Small intestine (tissue), 7 donors: ENCODE measurements around the gene ZNF79. TPM values are rescaled to one million over a fixed set of nuclear protein-coding genes. Genes with fewer than 3 reads are reported as not detected.
"Not testable (repeated sequence)": the region's sequence is repeated elsewhere in the genome, so short reads cannot be mapped to it uniquely, and the experiment has no call there.

ENCODE experiments used
- DNase-seq, 2 donors: peaks; one replicate each; pipeline versions ENCODE4 v3.0.0 to v3.0.0-alpha.2; 2013
- FAIRE-seq: peaks from 2 replicates; lab custom pipeline; 2012; peaks lifted over from hg19 to GRCh38; lab: Jason Lieb, UNC
- H3K27ac ChIP-seq, 3 donors: one replicate each; pipeline ENCODE4 v1.5.1; 2013; ENCODE audit warnings: low read length in 2 of 3, mild to moderate bottlenecking in 2 of 3, control low read depth in 1 of 3, inconsistent platforms in 1 of 3, low read depth in 1 of 3, moderate library complexity in 1 of 3
- H3K27me3 ChIP-seq, 3 donors: one replicate each; pipeline ENCODE4 v1.6.1; 2013; ENCODE audit warnings: low read length in 3 of 3, inconsistent platforms in 1 of 3; ENCODE audit not compliant: control insufficient read depth in 3 of 3, insufficient read depth in 3 of 3
- H3K36me3 ChIP-seq, 3 donors: one replicate each; pipeline ENCODE4 v1.6.1; 2013; ENCODE audit warnings: low read length in 3 of 3, inconsistent platforms in 1 of 3, low read depth in 1 of 3, mild to moderate bottlenecking in 1 of 3, moderate library complexity in 1 of 3; ENCODE audit not compliant: control insufficient read depth in 3 of 3, insufficient read depth in 2 of 3
- H3K4me1 ChIP-seq, 3 donors: one replicate each; pipeline ENCODE4 v1.6.1; 2013; ENCODE audit warnings: low read length in 2 of 3, inconsistent platforms in 1 of 3, low read depth in 1 of 3, mild to moderate bottlenecking in 1 of 3, moderate library complexity in 1 of 3; ENCODE audit not compliant: control insufficient read depth in 3 of 3, insufficient read depth in 2 of 3
- H3K4me3 ChIP-seq, 3 donors: one replicate each; pipeline ENCODE4 v1.5.1; 2013; ENCODE audit warnings: low read length in 3 of 3, control low read depth in 1 of 3, inconsistent platforms in 1 of 3, low read depth in 1 of 3, mild to moderate bottlenecking in 1 of 3, moderate library complexity in 1 of 3
- H3K9me3 ChIP-seq, 2 donors: one replicate each; pipeline ENCODE4 v1.6.1; 2013; ENCODE audit warnings: low read depth in 1 of 2, low read length in 1 of 2; ENCODE audit not compliant: control insufficient read depth in 2 of 2, insufficient read depth in 1 of 2
- WGBS, 3 donors: extraction: QIAGEN DNeasy Blood & Tissue Kit; methylation state at CpG; one replicate each; pipeline ENCODE4 v1.1.7; 2013; 5-methylcytosine and 5-hydroxymethylcytosine counted together
- polyA plus RNA-seq, 4 donors: library from polyadenylated mRNA; stranded (reverse) in 3 of 4; unstranded in 1 of 4; fragments of 200-250 nt in 3 of 4; fragments of 120-200 nt in 1 of 4; gene quantifications; one replicate each; pipeline versions ENCODE4 v1.2.1 to v1.2.3, GENCODE V29; 2013
- donor health status: healthy with polysubstance abuse.
- donor health status: control.
- donor health status: control.
- donor health status: Bipolar disorder and iron deficiency.
- donor health status: healthy.

Gene ZNF79
- polyA plus RNA-seq, 4 donors = 2.4 to 5.8 (median 3.3) TPM

GRCh38 chr9:127458921-127459320 lies 34.7 kb downstream of the ZNF79 start:
- FAIRE-seq = no peak
- H3K36me3 ChIP-seq = peaks cover 9 to 71% (median 24%) of the 10 kb centered on the region in 3 donors
- H3K27me3 ChIP-seq = no peaks in the 10 kb centered on the region
- H3K4me1 ChIP-seq = no peaks in the 10 kb centered on the region
- DNase-seq = no peak
- H3K27ac ChIP-seq = no peak overlapping the region
- 85 to 95% (median 87%) methylated on average over 9 of the region's 9 CpGs for WGBS, 3 donors
- H3K9me3 ChIP-seq = no peaks in the 10 kb centered on the region
- no peak overlapping the region for H3K4me3 ChIP-seq

GRCh38 chr9:127463382-127463781 lies 39.2 kb downstream of the ZNF79 start:
- no peaks in the 10 kb centered on the region for H3K4me1 ChIP-seq
- no peak overlapping the region for H3K4me3 ChIP-seq
- DNase-seq (no peak), FAIRE-seq (no peak)
- WGBS, 3 donors = 86 to 93% (median 92%) methylated on average over 3 of the region's 3 CpGs
- peaks cover 9 to 82% (median 27%) of the 10 kb centered on the region in 3 donors for H3K36me3 ChIP-seq
- no peaks in the 10 kb centered on the region for H3K27me3 ChIP-seq
- H3K27ac ChIP-seq = no peak overlapping the region
- no peaks in the 10 kb centered on the region for H3K9me3 ChIP-seq

GRCh38 chr9:127463911-127464310 lies 39.7 kb downstream of the ZNF79 start:
- no peaks in the 10 kb centered on the region for H3K4me1 ChIP-seq
- FAIRE-seq = no peak

DNA sequence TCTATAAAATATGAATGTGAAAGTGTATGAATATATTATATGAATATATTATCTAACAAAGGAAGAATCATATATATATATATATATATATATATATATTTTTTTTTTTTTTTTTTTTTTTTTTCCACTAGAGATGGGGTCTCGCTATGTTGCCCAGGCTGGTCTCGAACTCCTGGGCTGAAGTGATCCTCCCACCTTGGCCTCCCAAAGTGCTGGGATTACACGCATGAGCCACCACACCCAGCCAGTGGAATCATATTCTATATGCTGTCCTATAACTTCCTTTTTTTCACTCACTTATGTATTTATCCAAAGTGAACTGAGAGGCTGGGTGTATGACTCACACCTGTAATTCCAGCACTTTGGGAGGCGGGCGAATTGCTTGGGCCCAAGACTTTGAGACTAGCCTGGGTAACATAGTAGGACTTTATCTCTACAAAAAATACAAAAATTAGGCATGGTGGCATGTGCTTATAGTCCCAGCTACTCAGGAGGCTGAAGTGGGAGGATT lies 42.3 kb downstream of the ZNF79 start:
- 93 to 98% (median 95%) methylated on average over 5 of the region's 5 CpGs for WGBS, 3 donors
- not testable (repeated sequence) for H3K4me3 ChIP-seq, DNase-seq, FAIRE-seq, H3K27ac ChIP-seq, H3K27me3 ChIP-seq, H3K4me1 ChIP-seq, H3K9me3 ChIP-seq
- peaks cover 6 to 66% (median 16%) of the 10 kb centered on the region in 3 donors for H3K36me3 ChIP-seq

More at GRCh38 chr9:127463911-127464310, 39.7 kb downstream of the ZNF79 start:
- H3K27me3 ChIP-seq = no peaks in the 10 kb centered on the region
- H3K4me3 ChIP-seq = no peak overlapping the region
- H3K9me3 ChIP-seq = no peaks in the 10 kb centered on the region
- no peak for DNase-seq
- H3K36me3 ChIP-seq = peaks cover 7 to 82% (median 27%) of the 10 kb centered on the region in 3 donors
- 76 to 97% (median 94%) methylated on average over 7 of the region's 7 CpGs for WGBS, 3 donors
- H3K27ac ChIP-seq = no peak overlapping the region

GRCh38 chr9:127467621-127468020 lies 43.4 kb downstream of the ZNF79 start:
- no peaks in the 10 kb centered on the region for H3K9me3 ChIP-seq

DNA sequence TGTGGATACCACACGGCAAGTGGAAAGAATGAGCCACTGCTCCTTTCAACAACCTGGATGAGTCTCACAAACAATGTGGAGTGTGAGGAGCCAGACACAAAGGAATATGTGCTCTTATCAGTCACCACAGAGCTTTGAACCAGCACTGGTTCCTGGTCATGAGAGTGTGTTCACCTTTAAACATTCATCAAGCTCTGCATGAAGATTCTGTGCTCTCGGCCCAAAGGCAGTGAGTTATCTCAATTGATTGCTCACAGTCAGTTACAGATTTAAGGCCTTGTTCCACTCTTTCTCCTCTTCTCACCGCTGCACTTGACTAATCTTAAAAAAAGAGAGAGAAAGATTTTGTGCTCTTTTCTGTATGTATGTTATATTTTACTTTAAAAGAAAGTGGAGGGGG lies 46.5 kb downstream of the ZNF79 start:
- no peak for FAIRE-seq
- no peak overlapping the region for H3K4me3 ChIP-seq
- H3K36me3 ChIP-seq = peaks cover 0 to 44% (median 7%) of the 10 kb centered on the region in 3 donors
- H3K27ac ChIP-seq = no peak overlapping the region
- 88 to 95% (median 91%) methylated on average over 3 of the region's 3 CpGs for WGBS, 3 donors
- no peaks in the 10 kb centered on the region for H3K4me1 ChIP-seq
- H3K9me3 ChIP-seq = no peaks in the 10 kb centered on the region
- DNase-seq = no peak
- H3K27me3 ChIP-seq = no peaks in the 10 kb centered on the region

More at GRCh38 chr9:127467621-127468020, 43.4 kb downstream of the ZNF79 start:
- H3K36me3 ChIP-seq = peaks cover 6 to 55% (median 14%) of the 10 kb centered on the region in 3 donors
- DNase-seq (no peak), FAIRE-seq (no peak)
- H3K27ac ChIP-seq = no peak overlapping the region
- WGBS, 3 donors = 91 to 96% (median 94%) methylated on average over 14 of the region's 14 CpGs
- no peaks in the 10 kb centered on the region for H3K27me3 ChIP-seq
- no peak overlapping the region for H3K4me3 ChIP-seq
- H3K4me1 ChIP-seq = no peaks in the 10 kb centered on the region

DNA sequence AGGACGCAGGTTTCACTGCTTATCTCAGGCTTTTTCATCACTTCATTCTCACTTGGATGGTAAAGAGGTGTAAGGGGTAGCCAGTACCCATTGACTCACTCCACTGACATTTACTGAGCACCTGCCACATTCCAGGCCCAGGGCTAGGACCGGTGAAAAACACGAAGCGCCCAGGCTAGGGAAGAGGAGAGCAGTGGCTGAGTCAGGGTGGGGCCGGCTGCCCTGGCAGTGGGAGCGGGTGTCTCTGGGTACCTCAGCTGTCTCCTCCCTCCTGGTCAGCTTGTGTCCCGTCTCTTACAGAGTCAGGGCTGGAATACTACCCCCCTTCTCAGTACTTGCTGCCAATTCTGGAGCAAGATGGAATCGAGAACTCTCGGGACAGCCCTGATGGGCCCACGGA lies 49.3 kb downstream of the ZNF79 start:
- DNase-seq = no peak

DNA sequence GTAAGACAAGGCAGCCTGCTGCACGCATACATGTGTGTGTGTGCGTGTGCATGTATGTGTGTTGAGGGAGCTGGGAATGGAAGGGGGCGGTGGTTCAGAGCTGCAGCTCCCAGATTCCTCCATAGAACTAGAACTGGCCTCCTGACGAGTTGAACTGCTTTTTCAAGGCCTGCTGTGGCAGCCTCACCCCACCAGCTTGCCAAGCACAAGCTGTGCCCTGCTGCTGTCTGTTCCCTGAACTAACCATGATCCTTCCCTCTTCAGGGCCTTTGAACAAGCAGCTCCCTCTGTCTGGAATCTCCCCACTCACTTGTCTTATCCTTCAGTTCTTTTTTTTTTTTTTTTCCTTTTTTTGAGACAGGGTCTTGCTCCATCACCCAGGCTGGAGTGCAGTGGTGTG lies 49.8 kb downstream of the ZNF79 start:
- no peak for FAIRE-seq
- no peak for DNase-seq
- H3K27me3 ChIP-seq = no peaks in the 10 kb centered on the region
- 87 to 94% (median 90%) methylated on average over 4 of the region's 4 CpGs for WGBS, 3 donors
- no peak overlapping the region for H3K27ac ChIP-seq
- H3K4me1 ChIP-seq = no peaks in the 10 kb centered on the region
- H3K4me3 ChIP-seq = no peak overlapping the region
- no peaks in the 10 kb centered on the region for H3K9me3 ChIP-seq
- peaks cover 3 to 38% (median 7%) of the 10 kb centered on the region in 3 donors for H3K36me3 ChIP-seq

More for the DNA sequence above, 49.3 kb downstream of the ZNF79 start:
- Histone ChIP-seq H3K4me3 (no peak overlapping the region), H3K27me3 (no peaks in the 10 kb centered on the region), H3K4me1 (no peaks in the 10 kb centered on the region), H3K27ac (no peak overlapping the region), H3K36me3 (peaks cover 1 to 37% (median 5%) of the 10 kb centered on the region in 3 donors), H3K9me3 (no peaks in the 10 kb centered on the region)
- no peak for FAIRE-seq
- WGBS, 3 donors = 91 to 96% (median 92%) methylated on average over 10 of the region's 10 CpGs

- H3K36me3 ChIP-seq = peaks cover 9 to 45% (median 12%) of the 10 kb centered on the region in 3 donors
- FAIRE-seq = no peak
- no peaks in the 10 kb centered on the region for H3K27me3 ChIP-seq
- no peak overlapping the region for H3K4me3 ChIP-seq
- no peaks in the 10 kb centered on the region for H3K9me3 ChIP-seq
- H3K27ac ChIP-seq = no peak overlapping the region
- DNase-seq = no peak
- no peaks in the 10 kb centered on the region for H3K4me1 ChIP-seq
- WGBS, 3 donors = 91 to 96% (median 95%) methylated on average over 5 of the region's 5 CpGs
These were observed 50.4 kb downstream of the ZNF79 start for GRCh38 chr9:127474592-127474991.
